Psoas muscle (tissue), 8 donors: ENCODE data around the gene LIN52. TPM values are rescaled to one million over a fixed set of nuclear protein-coding genes. Genes with fewer than 3 reads are reported as not detected.
A peak's percentile ranks its signal among the peaks of the same experiment; 100 is the strongest.

Experiments used
- ATAC-seq, 4 donors: fragments of 200-7000 bp; cut with Tn5 transposase; one replicate each; pipeline ENCODE4 v1.9.1; 2020; ENCODE audit warnings: moderate library complexity in 3 of 4, mild to moderate bottlenecking in 2 of 4
- DNase-seq, 2 donors: peaks; one replicate each; pipeline ENCODE4 v3.0.0-alpha.2; 2020
- H3K27ac ChIP-seq: fragments of 200-600 bp; one replicate; pipeline ENCODE4 v1.8.0; 2022
- H3K27me3 ChIP-seq, 3 donors: fragments of 200-600 bp in 1 of 3; one replicate each; pipeline versions ENCODE4 v1.6.1 to v1.8.0; 2013 to 2022; ENCODE audit warnings: low read length in 2 of 3, mild to moderate bottlenecking in 2 of 3, moderate library complexity in 1 of 3; ENCODE audit not compliant: insufficient read depth in 3 of 3
- H3K36me3 ChIP-seq, 2 donors: fragments of 200-600 bp in 1 of 2; one replicate each; pipeline versions ENCODE4 v1.6.1 to v1.8.0; 2013 to 2022; ENCODE audit warnings: low read depth in 1 of 2, mild to moderate bottlenecking in 1 of 2, moderate library complexity in 1 of 2; ENCODE audit not compliant: insufficient read depth in 1 of 2
- H3K4me1 ChIP-seq: fragments of 200-600 bp; one replicate; pipeline ENCODE4 v1.8.0; 2022
- H3K4me3 ChIP-seq: fragments of 200-600 bp; one replicate; pipeline ENCODE4 v1.8.0; 2022; ENCODE audit warnings: mild to moderate bottlenecking
- H3K9me3 ChIP-seq: fragments of 200-600 bp; one replicate; pipeline ENCODE4 v1.8.0; 2022
- CTCF ChIP-seq: fragments of 200-600 bp; IDR thresholded peaks from one replicate; pipeline ENCODE4 v1.8.0; 2022; ENCODE audit warnings: antibody characterized with exemption
- whole genome bisulfite sequencing, 3 donors: extraction: QIAGEN DNeasy Blood & Tissue Kit; methylation state at CpG; one replicate each; pipeline versions ENCODE4 v1.1.6 to v1.1.7; 2013; 5-methylcytosine and 5-hydroxymethylcytosine counted together
- intact Hi-C, 2 donors: fragments of 100-400 bp; cut with DNase I; formaldehyde crosslinking; loops; one replicate each; pipeline versions ENCODE4 v1.11.0 to v1.14.2; 2022
- long read RNA-seq, 2 donors: library from polyadenylated mRNA; unstranded; transcript quantifications; one replicate each; pipeline ENCODE4 v2.0.0, GENCODE V29; 2021
- polyA plus RNA-seq, 3 donors: library from polyadenylated mRNA; stranded (reverse); fragments of 200-250 nt; gene quantifications; one replicate each; pipeline ENCODE4 v1.2.3, GENCODE V29; 2013
- total RNA-seq, 4 donors: library from RNA; stranded (reverse); fragmentation: NEBNext Ultra II Directional in 2 of 4; extraction: Animal tissue kit (Norgen Biotek cat#: 25700) in 2 of 4; gene quantifications; one replicate each; pipeline versions ENCODE4 v1.2.1 to v1.2.4, GENCODE V29; 2021 to 2023
- donor health status: healthy with polysubstance abuse.
- donor health status: DM: no; HTN: no; CAD: no; lungs with moderate emphysema.
- donor health status: Bipolar disorder and iron deficiency.
- donor health status: healthy.
- donor health status: DM: yes; HTN: yes; CAD: no.
- donor health status: DM: no; HTN: no; CAD: no.
- donor health status: DM: no; HTN: no; CAD: no.
- donor health status: DM: yes; HTN: yes; CAD: no.

Gene LIN52, protein sequence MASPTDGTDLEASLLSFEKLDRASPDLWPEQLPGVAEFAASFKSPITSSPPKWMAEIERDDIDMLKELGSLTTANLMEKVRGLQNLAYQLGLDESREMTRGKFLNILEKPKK
- total RNA-seq (1 to 10 TPM; 1.7 to 6.5 (median 3.8) TPM), polyA plus RNA-seq (1 to 10 TPM; 2.6 to 8.6 (median 3.5) TPM)
- long read RNA-seq, donor 1: 0 reads
- long read RNA-seq, donor 2, transcript LIN52-205 (6 exons, 2,776 nt): major isoform, 7 of 17 reads
- long read RNA-seq, donor 2, partial matches to known transcripts: 0 of 17 reads
- long read RNA-seq, donor 2, other reads (novel, unspliced or antisense): 7 of 17 reads

- 0% methylated on average over 44 to 46 of the region's 46 CpGs for WGBS, 3 donors
- DNase-seq (peak; percentile 99 to 100), ATAC-seq (peak; percentile 95 to 97 (median 97))
- intact Hi-C loops: no loop called here
- TF ChIP-seq CTCF: no peak
- no peaks in the 10 kb centered on the region for H3K9me3 ChIP-seq
- peaks cover 24% of the 10 kb centered on the region for H3K4me1 ChIP-seq
- H3K4me3 ChIP-seq: peak within 1 kb of the TSS; percentile 87
- H3K27me3 ChIP-seq: no peaks in the 10 kb centered on the region
- H3K27ac ChIP-seq: peak within 1 kb of the TSS; percentile 83
- no peaks in the 10 kb centered on the region for H3K36me3 ChIP-seq
These were observed at the start of gene LIN52, which contains the start of gene ALDH6A1 for GRCh38 chr14:74084277-74085046. Gene LIN52 (plus strand): TSS chr14:74084956. CDS start chr14:74084975, 19 bp downstream. Gene ALDH6A1 (minus strand): TSS chr14:74084453. CDS start chr14:74084394, 59 bp downstream.

- Histone ChIP-seq H3K27ac (no peak overlapping the region), H3K4me3 (no peak overlapping the region), H3K27me3 (no peaks in the 10 kb centered on the region), H3K36me3 (no peaks in the 10 kb centered on the region), H3K4me1 (no peaks in the 10 kb centered on the region), H3K9me3 (no peaks in the 10 kb centered on the region)
- TF ChIP-seq CTCF: no peak
- intact Hi-C loops: no loop called here
- DNase-seq: no peak
- ATAC-seq: no peak
- WGBS, 3 donors: 93 to 98% (median 94%) methylated on average over 4 of the region's 4 CpGs
These were observed 49.2 kb upstream of the LIN52 start for GRCh38 chr14:74035556-74035955.

DNA sequence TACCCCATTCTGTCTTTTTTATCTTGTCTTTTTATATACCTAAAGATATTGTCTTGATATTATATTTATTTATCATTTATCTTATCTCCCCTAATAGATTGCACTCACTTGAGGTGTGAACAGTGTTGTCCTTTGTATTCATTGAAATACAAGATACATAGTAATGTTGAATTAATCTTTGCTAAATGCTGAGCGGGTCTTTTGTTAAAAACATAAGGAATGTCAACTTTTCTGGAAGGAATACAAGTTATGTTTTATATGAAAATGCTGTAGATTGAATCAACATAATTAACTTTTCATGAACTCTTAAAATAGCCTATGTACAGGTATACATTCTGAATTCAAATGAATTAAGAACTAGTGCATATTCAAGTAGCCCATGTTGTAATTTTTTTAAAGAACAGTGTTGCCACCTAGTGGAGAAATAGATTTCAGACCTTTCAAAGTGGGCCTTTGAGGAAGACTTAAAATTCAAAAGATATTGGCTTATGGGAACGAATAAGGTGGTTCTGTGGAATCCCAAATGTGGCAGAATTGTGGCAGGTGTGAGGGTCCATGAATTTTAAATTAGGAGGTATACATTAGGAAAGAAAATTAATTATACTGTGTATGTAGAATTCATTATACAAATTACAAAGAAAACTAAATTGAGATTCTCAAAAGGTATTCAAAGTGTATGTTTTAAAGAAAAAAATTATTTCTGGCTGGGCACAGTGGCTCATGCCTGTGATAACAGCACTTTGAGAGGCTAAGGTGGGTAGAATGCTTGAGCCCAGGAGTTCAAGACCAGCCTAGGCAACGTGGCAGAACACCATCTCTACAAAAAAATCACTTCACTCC is 46.5 kb upstream of the LIN52 start:
- H3K9me3 ChIP-seq: no peaks in the 10 kb centered on the region
- no peak overlapping the region for H3K27ac ChIP-seq
- H3K27me3 ChIP-seq: no peaks in the 10 kb centered on the region
- no peak overlapping the region for H3K4me3 ChIP-seq
- 67 to 68% (median 67%) methylated on average over 3 of the region's 3 CpGs for WGBS, 3 donors
- TF ChIP-seq CTCF: peak; percentile 70
- peaks cover 0 to 4% of the 10 kb centered on the region in 2 donors for H3K36me3 ChIP-seq
- DNase-seq (no peak), ATAC-seq (peak in 3 of 4 donors; percentile 49 to 71 (median 62))
- intact Hi-C loops: no loop called here
- no peaks in the 10 kb centered on the region for H3K4me1 ChIP-seq

DNA sequence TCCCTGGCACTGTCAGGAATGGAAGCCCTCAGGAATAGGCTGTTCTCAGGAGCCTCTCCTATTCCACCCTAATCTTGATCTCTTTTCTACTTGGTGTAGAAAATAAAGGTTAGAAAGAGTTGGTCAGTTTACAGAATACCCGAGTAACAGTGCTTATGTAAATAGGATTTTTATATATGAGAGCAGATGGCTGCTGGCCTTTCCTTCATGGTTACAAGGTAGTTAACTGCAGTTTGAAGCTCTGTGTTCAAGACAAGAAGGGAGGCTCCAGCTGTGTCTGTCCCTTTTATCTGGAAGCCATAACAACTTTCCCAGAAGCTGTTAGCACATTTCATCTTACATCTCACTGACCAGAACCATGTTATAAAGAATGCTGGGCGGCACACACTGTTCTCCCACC is 42.5 kb upstream of the LIN52 start:
- peaks cover 0 to 4% of the 10 kb centered on the region in 2 donors for H3K36me3 ChIP-seq
- no peak overlapping the region for H3K27ac ChIP-seq
- H3K4me1 ChIP-seq: no peaks in the 10 kb centered on the region
- 61 to 94% (median 80%) methylated on average over 2 of the region's 2 CpGs for WGBS, 3 donors
- intact Hi-C loops: no loop called here
- no peak for ATAC-seq
- no peak for DNase-seq
- no peaks in the 10 kb centered on the region for H3K9me3 ChIP-seq
- no peaks in the 10 kb centered on the region for H3K27me3 ChIP-seq
- TF ChIP-seq CTCF: no peak
- no peak overlapping the region for H3K4me3 ChIP-seq
